ENCODE data around the gene MPV17L. TPM values are rescaled to one million over a fixed set of nuclear protein-coding genes. Genes with fewer than 3 reads are reported as not detected.
"Not testable (repeated sequence)": the region's sequence is repeated elsewhere in the genome, so short reads cannot be mapped to it uniquely, and the experiment has no call there.

The MPV17L gene
- total RNA-seq (11.8 TPM), polyA plus RNA-seq (ENCODE audit: insufficient read depth, low read depth, low replicate concordance) (4.8 TPM)
- long read RNA-seq, donor 1, result 0 reads
- long read RNA-seq, donor 2, full-length matches to known transcripts, result 4 of 4 reads
- long read RNA-seq, donor 2, partial matches to known transcripts, result 0 of 4 reads
- long read RNA-seq, donor 2, other reads (novel, unspliced or antisense), result 0 of 4 reads
- long read RNA-seq, donor 3, full-length matches to known transcripts, result 2 of 2 reads
- long read RNA-seq, donor 3, partial matches to known transcripts, result 0 of 2 reads
- long read RNA-seq, donor 3, other reads (novel, unspliced or antisense), result 0 of 2 reads
- long read RNA-seq, donor 4, full-length matches to known transcripts, result 2 of 2 reads
- long read RNA-seq, donor 4, partial matches to known transcripts, result 0 of 2 reads
- long read RNA-seq, donor 4, other reads (novel, unspliced or antisense), result 0 of 2 reads
- long read RNA-seq, donor 5, result 0 reads
- long read RNA-seq, donor 6, full-length matches to known transcripts, result 1 of 1 reads
- long read RNA-seq, donor 6, partial matches to known transcripts, result 0 of 1 reads
- long read RNA-seq, donor 6, other reads (novel, unspliced or antisense), result 0 of 1 reads
- long read RNA-seq, donor 7, full-length matches to known transcripts, result 4 of 4 reads
- long read RNA-seq, donor 7, partial matches to known transcripts, result 0 of 4 reads
- long read RNA-seq, donor 7, other reads (novel, unspliced or antisense), result 0 of 4 reads
- long read RNA-seq, donor 8, full-length matches to known transcripts, result 6 of 6 reads
- long read RNA-seq, donor 8, partial matches to known transcripts, result 0 of 6 reads
- long read RNA-seq, donor 8, other reads (novel, unspliced or antisense), result 0 of 6 reads
- long read RNA-seq, donor 9, full-length matches to known transcripts, result 4 of 4 reads
- long read RNA-seq, donor 9, partial matches to known transcripts, result 0 of 4 reads
- long read RNA-seq, donor 9, other reads (novel, unspliced or antisense), result 0 of 4 reads
- long read RNA-seq, donor 10, full-length matches to known transcripts, result 6 of 6 reads
- long read RNA-seq, donor 10, partial matches to known transcripts, result 0 of 6 reads
- long read RNA-seq, donor 10, other reads (novel, unspliced or antisense), result 0 of 6 reads

DNA sequence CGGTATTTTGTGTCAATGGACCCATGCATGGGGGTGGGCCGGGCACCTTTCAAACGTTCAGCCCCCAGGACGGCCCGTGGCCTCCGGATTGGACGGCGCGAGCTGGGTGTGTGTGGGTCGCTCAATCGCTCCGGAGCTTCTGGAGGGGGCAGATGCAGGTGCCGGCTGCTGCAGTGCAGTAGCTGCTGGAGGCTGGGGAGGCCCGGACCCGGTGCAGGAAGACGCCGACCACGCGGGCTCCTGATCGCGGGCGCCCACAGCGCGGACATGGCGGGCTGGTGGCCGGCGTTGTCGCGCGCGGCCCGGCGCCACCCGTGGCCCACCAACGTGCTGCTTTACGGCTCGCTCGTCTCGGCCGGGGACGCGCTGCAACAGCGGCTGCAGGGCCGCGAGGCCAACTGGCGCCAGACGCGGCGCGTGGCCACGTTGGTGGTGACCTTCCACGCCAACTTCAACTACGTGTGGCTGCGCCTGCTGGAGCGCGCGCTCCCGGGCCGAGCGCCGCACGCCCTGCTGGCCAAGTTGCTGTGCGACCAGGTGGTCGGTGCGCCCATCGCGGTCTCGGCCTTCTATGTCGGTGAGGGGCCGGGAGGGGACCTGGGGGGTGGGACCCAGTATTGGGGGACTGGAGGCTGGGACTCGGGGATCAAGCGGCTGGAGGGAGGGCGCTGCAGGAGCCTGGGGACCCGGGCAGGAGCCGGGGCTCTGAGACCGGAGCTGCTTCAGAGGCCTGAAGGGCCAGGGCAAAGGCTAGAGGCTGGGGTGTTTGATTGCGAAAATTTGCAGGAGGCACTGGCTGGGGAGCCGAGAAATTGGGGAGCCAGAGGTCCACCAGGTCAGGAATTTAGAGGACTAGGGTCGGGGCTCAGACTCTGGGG is at the start of gene MPV17L:
MPV17L (plus strand) TSS at position 124 of the 878 bp plus-strand sequence; CDS start at position 268, 144 bp downstream.
- not testable (repeated sequence) for FAIRE-seq

DNA sequence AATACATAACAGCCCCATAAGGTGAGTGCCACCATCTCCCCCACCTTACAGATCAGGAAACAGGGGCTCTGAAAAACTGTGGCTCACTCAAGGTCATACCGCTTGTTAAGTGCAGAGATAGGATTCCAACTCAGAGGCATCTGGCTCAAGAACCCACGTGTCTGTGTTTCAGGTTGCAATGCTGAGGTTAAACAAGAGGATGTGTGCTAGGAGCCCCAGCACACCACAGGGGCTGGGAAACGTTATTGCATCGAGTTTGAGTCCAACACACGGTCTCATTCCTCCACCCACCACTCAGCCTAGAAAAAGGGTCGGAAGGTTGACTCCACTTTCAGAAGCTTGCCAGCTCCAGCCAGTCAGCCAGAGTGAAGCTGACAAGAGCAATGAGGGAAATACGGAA is 46.8 kb upstream of the MPV17L start:
- H3K36me3 ChIP-seq (ENCODE audit: control insufficient read depth in 2 of 3, insufficient read depth in 3 of 3, low read length in 3 of 3); FAIRE-seq; DNase-seq; H3K27ac ChIP-seq (ENCODE audit: low read depth in 2 of 2, low read length in 2 of 2); H3K9ac ChIP-seq (ENCODE audit: low read length in 3 of 3); H3K4me1 ChIP-seq (ENCODE audit: control insufficient read depth in 2 of 3, insufficient read depth in 2 of 3, low read depth in 1 of 3, low read length in 3 of 3); H3K27me3 ChIP-seq (ENCODE audit: control insufficient read depth, insufficient read depth, low read length); intact Hi-C loops (cut with DNase I); H3K9me3 ChIP-seq (ENCODE audit: control insufficient read depth in 2 of 3, insufficient read depth in 1 of 3, low read length in 3 of 3); H3K4me3 ChIP-seq (ENCODE audit: low read length in 3 of 3): not testable (repeated sequence)

More for the DNA sequence above, at the start of gene MPV17L:
- H3K4me3 ChIP-seq (ENCODE audit: low read length in 3 of 3), result peak within 1 kb of the TSS; percentile 7 to 63 (median 52)
- peak within 1 kb of the TSS in 1 of 3 donors; percentile 26 for H3K9ac ChIP-seq (ENCODE audit: low read length in 3 of 3)
- H3K4me1 ChIP-seq (ENCODE audit: control insufficient read depth in 2 of 3, insufficient read depth in 2 of 3, low read depth in 1 of 3, low read length in 3 of 3); intact Hi-C loops (cut with DNase I); H3K36me3 ChIP-seq (ENCODE audit: control insufficient read depth in 2 of 3, insufficient read depth in 3 of 3, low read length in 3 of 3); H3K9me3 ChIP-seq (ENCODE audit: control insufficient read depth in 2 of 3, insufficient read depth in 1 of 3, low read length in 3 of 3); H3K27me3 ChIP-seq (ENCODE audit: control insufficient read depth, insufficient read depth, low read length): not testable (repeated sequence)
- DNase-seq, result peak; percentile 70 to 82 (median 76)
- peak within 1 kb of the TSS in 1 of 2 donors; percentile 43 for H3K27ac ChIP-seq (ENCODE audit: low read depth in 2 of 2, low read length in 2 of 2)

DNA sequence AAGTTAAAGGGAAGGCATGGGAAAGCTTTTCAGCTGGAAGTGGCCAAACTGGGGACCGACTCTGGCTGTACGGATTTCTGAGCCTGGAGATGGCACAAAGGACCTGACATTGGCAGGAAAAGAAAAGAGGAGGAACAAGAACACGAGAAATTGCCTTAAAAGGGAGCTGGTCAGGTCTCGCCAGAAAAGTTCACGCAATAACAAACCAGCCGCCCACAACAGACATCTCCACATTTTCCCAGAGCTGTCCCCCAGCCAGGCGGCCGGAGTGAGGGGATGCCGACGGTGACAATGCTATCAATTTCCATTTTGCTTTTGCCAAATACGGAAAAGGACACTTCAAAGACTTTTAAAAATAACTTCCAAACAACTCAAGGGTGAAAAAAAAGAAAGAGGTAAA is 44.3 kb upstream of the MPV17L start:
- H3K27ac ChIP-seq (ENCODE audit: low read depth in 2 of 2, low read length in 2 of 2); H3K36me3 ChIP-seq (ENCODE audit: control insufficient read depth in 2 of 3, insufficient read depth in 3 of 3, low read length in 3 of 3); H3K9ac ChIP-seq (ENCODE audit: low read length in 3 of 3); H3K9me3 ChIP-seq (ENCODE audit: control insufficient read depth in 2 of 3, insufficient read depth in 1 of 3, low read length in 3 of 3); H3K27me3 ChIP-seq (ENCODE audit: control insufficient read depth, insufficient read depth, low read length); DNase-seq; intact Hi-C loops (cut with DNase I); FAIRE-seq; H3K4me1 ChIP-seq (ENCODE audit: control insufficient read depth in 2 of 3, insufficient read depth in 2 of 3, low read depth in 1 of 3, low read length in 3 of 3); H3K4me3 ChIP-seq (ENCODE audit: low read length in 3 of 3): not testable (repeated sequence)

DNA sequence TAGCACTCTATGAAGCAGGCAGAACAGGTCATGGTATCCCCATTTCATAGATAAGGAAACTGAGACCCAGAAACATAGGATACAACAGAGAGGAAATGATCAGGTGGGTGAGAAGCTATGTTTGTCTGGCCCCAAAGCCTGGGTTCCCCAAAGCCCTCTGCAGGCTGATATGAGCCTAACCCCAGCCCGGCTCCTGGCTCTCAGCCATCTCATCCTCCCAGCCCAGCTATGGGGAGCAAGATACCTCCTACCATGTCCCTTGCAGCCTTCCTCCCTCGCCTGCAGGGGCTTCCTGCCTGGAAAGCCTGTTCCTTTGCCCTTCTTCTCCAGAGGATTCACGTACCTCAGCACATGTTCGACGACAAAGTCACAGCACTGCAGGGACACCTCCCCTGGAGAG is 43.8 kb upstream of the MPV17L start:
- H3K9me3 ChIP-seq (ENCODE audit: control insufficient read depth in 2 of 3, insufficient read depth in 1 of 3, low read length in 3 of 3); H3K27me3 ChIP-seq (ENCODE audit: control insufficient read depth, insufficient read depth, low read length); H3K27ac ChIP-seq (ENCODE audit: low read depth in 2 of 2, low read length in 2 of 2); H3K36me3 ChIP-seq (ENCODE audit: control insufficient read depth in 2 of 3, insufficient read depth in 3 of 3, low read length in 3 of 3); FAIRE-seq; intact Hi-C loops (cut with DNase I); H3K4me1 ChIP-seq (ENCODE audit: control insufficient read depth in 2 of 3, insufficient read depth in 2 of 3, low read depth in 1 of 3, low read length in 3 of 3); H3K9ac ChIP-seq (ENCODE audit: low read length in 3 of 3); H3K4me3 ChIP-seq (ENCODE audit: low read length in 3 of 3); DNase-seq: not testable (repeated sequence)

DNA sequence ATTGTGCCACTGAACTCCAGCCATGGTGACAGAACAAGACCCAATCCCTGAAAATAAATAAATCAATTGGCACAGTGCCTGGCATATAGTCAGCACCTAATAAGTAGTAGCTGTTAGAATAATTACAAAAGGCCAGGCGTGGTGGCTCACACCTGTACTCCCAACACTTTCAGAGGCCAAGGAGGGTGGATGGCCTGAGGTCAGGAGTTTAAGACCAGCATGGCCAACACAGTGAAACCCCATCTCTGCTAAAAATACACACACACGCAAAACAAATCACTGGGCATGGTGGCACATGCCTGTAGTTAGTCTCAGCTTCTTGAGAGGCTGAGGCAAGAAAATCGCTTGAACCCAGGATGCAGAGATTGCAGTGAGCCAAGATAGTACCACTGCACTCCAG is 42.7 kb upstream of the MPV17L start:
- H3K27ac ChIP-seq (ENCODE audit: low read depth in 2 of 2, low read length in 2 of 2); DNase-seq; H3K4me3 ChIP-seq (ENCODE audit: low read length in 3 of 3); H3K36me3 ChIP-seq (ENCODE audit: control insufficient read depth in 2 of 3, insufficient read depth in 3 of 3, low read length in 3 of 3); FAIRE-seq; intact Hi-C loops (cut with DNase I); H3K9ac ChIP-seq (ENCODE audit: low read length in 3 of 3); H3K4me1 ChIP-seq (ENCODE audit: control insufficient read depth in 2 of 3, insufficient read depth in 2 of 3, low read depth in 1 of 3, low read length in 3 of 3); H3K27me3 ChIP-seq (ENCODE audit: control insufficient read depth, insufficient read depth, low read length); H3K9me3 ChIP-seq (ENCODE audit: control insufficient read depth in 2 of 3, insufficient read depth in 1 of 3, low read length in 3 of 3): not testable (repeated sequence)

DNA sequence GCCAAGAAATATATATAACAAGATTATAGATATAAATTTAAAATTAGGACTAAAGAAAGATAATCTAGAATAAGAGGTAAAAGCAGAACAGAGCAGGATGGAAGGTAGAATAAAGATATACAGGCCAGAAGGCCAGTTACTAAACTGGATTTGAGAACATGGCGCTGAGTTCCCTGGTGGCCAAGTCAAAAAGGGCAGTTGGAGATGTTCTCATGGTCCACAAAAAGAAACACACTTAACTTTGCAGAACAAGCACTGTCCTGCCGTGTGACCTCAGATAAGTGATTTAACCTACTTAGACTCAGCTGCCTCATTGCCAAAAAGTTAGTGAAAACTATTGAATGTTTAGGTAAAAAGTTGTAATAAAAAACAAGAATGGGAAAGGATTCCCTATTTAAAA is 40.7 kb upstream of the MPV17L start:
- H3K27ac ChIP-seq (ENCODE audit: low read depth in 2 of 2, low read length in 2 of 2), result not testable (repeated sequence)

DNA sequence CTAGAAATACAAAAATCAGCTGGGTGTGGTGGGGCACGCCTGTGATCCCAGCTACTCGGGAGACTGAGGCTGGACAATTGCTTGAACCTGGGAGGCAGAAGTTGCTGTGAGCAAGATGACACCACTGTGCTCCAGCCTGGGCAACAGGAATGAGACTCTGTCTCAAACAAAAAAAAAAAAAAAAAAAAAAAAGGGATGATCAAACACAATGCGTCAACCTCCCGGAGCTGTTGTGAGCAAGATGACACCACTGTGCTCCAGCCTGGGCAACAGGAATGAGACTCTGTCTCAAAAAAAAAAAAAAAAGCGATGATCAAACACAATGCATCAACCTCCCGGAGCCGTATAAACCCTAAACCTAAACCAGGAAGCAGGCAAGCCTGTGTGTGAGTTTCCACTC is 38.1 kb upstream of the MPV17L start:
- H3K9me3 ChIP-seq (ENCODE audit: control insufficient read depth in 2 of 3, insufficient read depth in 1 of 3, low read length in 3 of 3); H3K27me3 ChIP-seq (ENCODE audit: control insufficient read depth, insufficient read depth, low read length); H3K36me3 ChIP-seq (ENCODE audit: control insufficient read depth in 2 of 3, insufficient read depth in 3 of 3, low read length in 3 of 3); FAIRE-seq; H3K4me3 ChIP-seq (ENCODE audit: low read length in 3 of 3); H3K4me1 ChIP-seq (ENCODE audit: control insufficient read depth in 2 of 3, insufficient read depth in 2 of 3, low read depth in 1 of 3, low read length in 3 of 3); DNase-seq; H3K27ac ChIP-seq (ENCODE audit: low read depth in 2 of 2, low read length in 2 of 2); intact Hi-C loops (cut with DNase I); H3K9ac ChIP-seq (ENCODE audit: low read length in 3 of 3): not testable (repeated sequence)

More for the DNA sequence above, 40.7 kb upstream of the MPV17L start:
- H3K9ac ChIP-seq (ENCODE audit: low read length in 3 of 3); H3K4me1 ChIP-seq (ENCODE audit: control insufficient read depth in 2 of 3, insufficient read depth in 2 of 3, low read depth in 1 of 3, low read length in 3 of 3); FAIRE-seq; H3K36me3 ChIP-seq (ENCODE audit: control insufficient read depth in 2 of 3, insufficient read depth in 3 of 3, low read length in 3 of 3); H3K27me3 ChIP-seq (ENCODE audit: control insufficient read depth, insufficient read depth, low read length); H3K9me3 ChIP-seq (ENCODE audit: control insufficient read depth in 2 of 3, insufficient read depth in 1 of 3, low read length in 3 of 3); DNase-seq; H3K4me3 ChIP-seq (ENCODE audit: low read length in 3 of 3); intact Hi-C loops (cut with DNase I): not testable (repeated sequence)

Data from kidney (tissue), 19 donors.